ENCODE results near the gene AKAP11. TPM values are rescaled to one million over a fixed set of nuclear protein-coding genes. Genes with fewer than 3 reads are reported as not detected.

The AKAP11 gene
- total and polyA plus RNA-seq, 3 experiments from 2014 or later, result 3.2 to 37.9 (median 37.8) TPM

DNA sequence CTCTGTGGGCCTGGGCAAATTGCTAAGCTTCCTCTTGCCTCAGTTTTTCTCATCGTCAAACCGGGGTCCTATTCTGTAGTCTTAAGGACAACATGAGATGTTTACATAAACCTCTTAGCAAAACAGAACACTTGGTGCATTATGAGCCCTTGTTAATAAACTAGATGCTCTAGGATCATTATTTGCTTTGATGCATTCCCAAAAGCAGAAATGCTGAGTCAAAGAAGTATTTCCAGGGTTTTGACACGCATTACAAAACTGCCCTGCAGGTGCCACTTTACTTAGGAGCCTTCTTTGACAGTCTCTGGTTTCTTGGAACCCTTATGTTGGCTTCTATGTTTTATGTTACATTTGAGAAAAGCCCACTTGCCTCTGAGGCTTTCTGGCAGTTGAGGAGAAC, 12.1 kb downstream of the AKAP11 start:
- ChIA-PET POLR2A (no interaction called here), CTCF (no interaction called here)
- Histone ChIP-seq H3K27me3 (ENCODE audit: insufficient read depth, low read length, poor library complexity, severe bottlenecking) (no peaks in the 10 kb centered on the region), H3K4me3 (ENCODE audit: low read length) (no peak overlapping the region), H3K27ac (ENCODE audit: low read depth, low read length) (no peak overlapping the region), H3K4me1 (ENCODE audit: insufficient read depth, low read length) (peaks cover 22% of the 10 kb centered on the region), H3K9me3 (ENCODE audit: low read length) (no peaks in the 10 kb centered on the region), H3K36me3 (ENCODE audit: insufficient read depth, low read length) (peaks cover 17% of the 10 kb centered on the region)
- Mint-ChIP-seq H3K27me3 (no peaks in the 10 kb centered on the region), H3K27ac (peak overlapping the region in 2 of 8 donors; percentile 3 to 23), H3K9me3 (no peaks in the 10 kb centered on the region), H3K36me3 (peaks cover 12 to 34% (median 18%) of the 10 kb centered on the region in 3 donors), H3K4me1 (peaks cover 27 to 57% (median 49%) of the 10 kb centered on the region in 3 donors), H3K4me3 (no peak overlapping the region)
- no peak for DNase-seq

DNA sequence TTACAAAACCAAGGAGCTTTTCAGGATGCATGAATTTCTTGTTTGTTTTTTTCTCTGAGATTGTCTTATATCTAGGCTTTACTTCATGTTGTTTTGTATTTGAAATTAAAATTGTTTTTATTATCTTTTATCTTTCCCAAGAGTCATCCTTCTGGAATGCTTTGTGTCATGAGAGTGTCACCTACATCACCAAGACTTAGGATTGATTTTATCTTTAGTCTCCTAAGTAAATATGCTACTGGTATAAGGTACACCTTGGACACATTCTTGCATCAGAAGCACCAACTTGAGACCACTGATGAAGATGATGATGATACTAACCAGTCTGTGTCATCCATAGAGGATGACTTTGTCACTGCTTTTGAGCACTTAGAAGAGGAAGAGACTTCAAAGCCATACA, 26.4 kb downstream of the AKAP11 start:
- DNase-seq, result no peak
- H3K4me1 Mint-ChIP-seq, result peaks cover 9 to 22% (median 18%) of the 10 kb centered on the region in 3 donors
- H3K27ac Mint-ChIP-seq, result peak overlapping the region in 1 of 8 donors; percentile 25
- no peaks in the 10 kb centered on the region for H3K4me1 ChIP-seq (ENCODE audit: insufficient read depth, low read length)
- H3K9me3 ChIP-seq (ENCODE audit: low read length), result no peaks in the 10 kb centered on the region
- H3K36me3 Mint-ChIP-seq, result peaks cover 44 to 82% (median 57%) of the 10 kb centered on the region in 3 donors
- no peak overlapping the region for H3K27ac ChIP-seq (ENCODE audit: low read depth, low read length)
- H3K27me3 Mint-ChIP-seq, result no peaks in the 10 kb centered on the region
- POLR2A ChIA-PET, result interaction anchor here (0.7 kb wide), 1 partner anchor 21 kb away, joined by 4 read pairs; no protein-coding TSS in a partner anchor
- no peak overlapping the region for H3K4me3 Mint-ChIP-seq
- no peak overlapping the region for H3K4me3 ChIP-seq (ENCODE audit: low read length)
- no peaks in the 10 kb centered on the region for H3K9me3 Mint-ChIP-seq
- no peaks in the 10 kb centered on the region for H3K27me3 ChIP-seq (ENCODE audit: insufficient read depth, low read length, poor library complexity, severe bottlenecking)
- CTCF ChIA-PET, result no interaction called here
- H3K36me3 ChIP-seq (ENCODE audit: insufficient read depth, low read length), result peaks cover 27% of the 10 kb centered on the region

- peak overlapping the region in 2 of 8 donors; percentile 6 to 14 for H3K27ac Mint-ChIP-seq
- peaks cover 15% of the 10 kb centered on the region for H3K36me3 ChIP-seq (ENCODE audit: insufficient read depth, low read length)
- CTCF ChIA-PET, result no interaction called here
- H3K4me1 ChIP-seq (ENCODE audit: insufficient read depth, low read length), result no peaks in the 10 kb centered on the region
- DNase-seq, result no peak
- peaks cover 39 to 89% (median 50%) of the 10 kb centered on the region in 3 donors for H3K36me3 Mint-ChIP-seq
- POLR2A ChIA-PET, result no interaction called here
- H3K27me3 ChIP-seq (ENCODE audit: insufficient read depth, low read length, poor library complexity, severe bottlenecking), result no peaks in the 10 kb centered on the region
- H3K4me1 Mint-ChIP-seq, result peaks cover 17 to 41% (median 37%) of the 10 kb centered on the region in 3 donors
- no peaks in the 10 kb centered on the region for H3K27me3 Mint-ChIP-seq
- H3K9me3 Mint-ChIP-seq, result no peaks in the 10 kb centered on the region
- no peak overlapping the region for H3K27ac ChIP-seq (ENCODE audit: low read depth, low read length)
- H3K4me3 ChIP-seq (ENCODE audit: low read length), result no peak overlapping the region
- no peaks in the 10 kb centered on the region for H3K9me3 ChIP-seq (ENCODE audit: low read length)
- no peak overlapping the region for H3K4me3 Mint-ChIP-seq
These were observed 33.6 kb downstream of the AKAP11 start for GRCh38 chr13:42305503-42305902.

DNA sequence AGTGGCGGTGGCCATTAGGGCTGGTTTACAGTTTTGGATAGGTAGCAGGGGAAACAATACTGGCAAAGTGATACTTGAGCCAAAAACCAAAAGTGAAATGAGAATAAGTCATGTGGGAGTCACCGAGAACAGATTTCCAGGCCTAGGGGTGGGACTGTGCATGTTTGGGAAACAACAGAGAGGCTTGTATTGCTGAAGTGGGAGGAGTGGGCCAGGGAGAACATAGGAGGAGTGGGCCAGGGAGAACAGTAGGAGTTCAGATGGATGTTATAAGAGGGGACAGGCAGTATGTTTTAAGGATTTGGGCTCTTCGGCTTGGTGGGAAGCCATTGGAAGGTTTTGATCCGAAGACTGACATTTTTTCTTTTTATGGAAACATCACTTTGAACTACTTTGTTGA, 35.5 kb downstream of the AKAP11 start:
- Mint-ChIP-seq H3K27ac (peak overlapping the region in 3 of 8 donors; percentile 52 to 84 (median 59)), H3K36me3 (peaks cover 26 to 83% (median 39%) of the 10 kb centered on the region in 3 donors), H3K4me1 (peaks cover 25 to 46% (median 43%) of the 10 kb centered on the region in 3 donors), H3K27me3 (no peaks in the 10 kb centered on the region), H3K4me3 (no peak overlapping the region), H3K9me3 (no peaks in the 10 kb centered on the region)
- no peaks in the 10 kb centered on the region for H3K4me1 ChIP-seq (ENCODE audit: insufficient read depth, low read length)
- H3K4me3 ChIP-seq (ENCODE audit: low read length), result no peak overlapping the region
- ChIA-PET CTCF (no interaction called here), POLR2A (no interaction called here)
- H3K36me3 ChIP-seq (ENCODE audit: insufficient read depth, low read length), result peaks cover 8% of the 10 kb centered on the region
- no peak for DNase-seq
- H3K27ac ChIP-seq (ENCODE audit: low read depth, low read length), result no peak overlapping the region
- H3K9me3 ChIP-seq (ENCODE audit: low read length), result no peaks in the 10 kb centered on the region
- no peaks in the 10 kb centered on the region for H3K27me3 ChIP-seq (ENCODE audit: insufficient read depth, low read length, poor library complexity, severe bottlenecking)

DNA sequence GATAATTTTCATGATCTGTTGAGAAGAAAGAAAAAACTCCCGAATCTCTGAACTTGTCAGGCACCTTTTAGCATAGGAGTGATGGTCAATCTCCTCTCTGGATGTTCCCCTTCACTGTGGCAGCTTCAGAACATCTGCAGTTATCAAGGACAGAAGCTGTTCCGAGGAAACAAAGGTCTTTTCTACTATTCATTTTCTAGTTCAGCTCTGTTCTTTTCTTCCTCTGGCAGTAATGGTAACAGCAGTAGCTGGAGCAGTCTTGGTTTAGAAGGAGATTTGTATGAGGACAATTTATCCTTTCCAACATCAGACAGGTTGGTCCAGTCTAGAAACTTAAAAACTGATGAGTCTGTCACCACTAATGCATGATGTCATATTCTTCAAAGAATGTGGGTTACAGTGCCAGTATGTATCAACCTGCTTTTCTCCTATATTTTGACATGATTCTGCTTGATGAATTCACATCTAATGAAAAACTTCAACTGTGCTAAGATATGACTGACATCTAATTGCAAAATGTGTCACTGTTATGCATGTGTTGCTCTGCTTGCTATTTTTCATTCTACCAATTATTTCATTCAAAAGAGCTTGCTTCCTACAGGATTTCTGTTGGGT, 41.0 kb downstream of the AKAP11 start:
- Histone ChIP-seq H3K4me3 (ENCODE audit: low read length) (no peak overlapping the region), H3K4me1 (ENCODE audit: insufficient read depth, low read length) (no peaks in the 10 kb centered on the region), H3K27me3 (ENCODE audit: insufficient read depth, low read length, poor library complexity, severe bottlenecking) (no peaks in the 10 kb centered on the region), H3K9me3 (ENCODE audit: low read length) (no peaks in the 10 kb centered on the region), H3K36me3 (ENCODE audit: insufficient read depth, low read length) (peaks cover 13% of the 10 kb centered on the region), H3K27ac (ENCODE audit: low read depth, low read length) (no peak overlapping the region)
- H3K36me3 Mint-ChIP-seq, result peaks cover 21 to 75% (median 22%) of the 10 kb centered on the region in 3 donors
- no peak overlapping the region for H3K27ac Mint-ChIP-seq
- POLR2A ChIA-PET, result no interaction called here
- CTCF ChIA-PET, result no interaction called here
- H3K27me3 Mint-ChIP-seq, result no peaks in the 10 kb centered on the region
- DNase-seq, result no peak
- H3K4me3 Mint-ChIP-seq, result no peak overlapping the region
- no peaks in the 10 kb centered on the region for H3K9me3 Mint-ChIP-seq
- H3K4me1 Mint-ChIP-seq, result peaks cover 15 to 32% (median 21%) of the 10 kb centered on the region in 3 donors

GRCh38 chr13:42318570-42318969, 46.6 kb downstream of the AKAP11 start:
- peaks cover 0 to 1% of the 10 kb centered on the region in 2 donors for H3K27me3 Mint-ChIP-seq
- Histone ChIP-seq H3K9me3 (ENCODE audit: low read length) (no peaks in the 10 kb centered on the region), H3K27me3 (ENCODE audit: insufficient read depth, low read length, poor library complexity, severe bottlenecking) (no peaks in the 10 kb centered on the region), H3K4me3 (ENCODE audit: low read length) (no peak overlapping the region), H3K4me1 (ENCODE audit: insufficient read depth, low read length) (peaks cover 5% of the 10 kb centered on the region), H3K27ac (ENCODE audit: low read depth, low read length) (no peak overlapping the region), H3K36me3 (ENCODE audit: insufficient read depth, low read length) (peaks cover 4% of the 10 kb centered on the region)
- CTCF ChIA-PET, result interaction anchor here (0.8 kb wide), 1 partner anchor 78 kb away, joined by 3 read pairs; no protein-coding TSS in a partner anchor
- H3K4me1 Mint-ChIP-seq, result peaks cover 20 to 29% (median 21%) of the 10 kb centered on the region in 3 donors
- DNase-seq, result no peak
- H3K27ac Mint-ChIP-seq, result peak overlapping the region in 2 of 8 donors; percentile 24 to 74
- peaks cover 0 to 49% (median 13%) of the 10 kb centered on the region in 3 donors for H3K36me3 Mint-ChIP-seq
- no peak overlapping the region for H3K4me3 Mint-ChIP-seq
- H3K9me3 Mint-ChIP-seq, result no peaks in the 10 kb centered on the region
- POLR2A ChIA-PET, result interaction anchor here (0.9 kb wide), 1 partner anchor 21 kb away, joined by 4 read pairs; no protein-coding TSS in a partner anchor

DNA sequence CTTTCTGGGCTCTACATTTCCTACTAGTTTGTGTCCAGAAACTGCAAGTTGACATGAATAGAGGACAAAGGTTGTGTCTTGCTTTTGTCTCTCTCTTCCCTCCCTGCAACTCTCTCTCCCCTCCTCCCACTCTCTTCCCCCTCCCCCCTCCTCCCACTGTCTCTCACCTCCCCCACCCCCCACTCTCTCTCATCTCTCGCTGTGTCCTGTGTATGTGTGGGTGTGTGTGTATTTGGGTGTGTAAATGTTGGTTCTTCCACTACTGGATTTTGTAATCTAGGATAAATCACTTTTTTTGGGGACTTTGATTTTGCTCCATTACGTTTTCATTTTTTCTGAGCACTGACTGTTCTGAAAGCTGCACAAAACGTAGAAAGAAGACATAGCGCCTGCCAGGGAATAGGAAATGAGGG, 48.4 kb downstream of the AKAP11 start:
- no peak overlapping the region for H3K4me3 ChIP-seq (ENCODE audit: low read length)
- H3K36me3 Mint-ChIP-seq, result peaks cover 0 to 40% (median 6%) of the 10 kb centered on the region in 3 donors
- H3K27me3 Mint-ChIP-seq, result peaks cover 0 to 1% of the 10 kb centered on the region in 2 donors

DNA sequence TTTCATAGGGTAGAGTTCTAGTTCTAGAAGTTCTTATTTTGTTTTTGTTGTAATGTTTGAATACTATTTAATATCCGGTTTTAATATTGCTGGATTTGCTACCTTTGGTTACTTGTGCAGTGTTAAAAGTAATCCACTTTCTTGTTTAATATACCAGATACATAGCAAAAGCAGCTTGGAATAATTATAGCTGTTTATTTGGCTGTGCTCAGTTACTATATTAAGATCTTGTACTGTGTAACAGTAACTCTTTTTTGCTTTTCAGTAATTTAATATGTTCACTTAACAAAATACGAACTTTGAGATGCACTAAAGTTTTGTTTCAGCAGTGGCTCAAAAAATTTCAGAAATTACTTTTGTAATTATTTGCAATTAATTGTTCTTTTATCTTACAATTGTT, 50.9 kb downstream of the AKAP11 start:
- Mint-ChIP-seq H3K4me1 (peaks cover 19 to 27% (median 21%) of the 10 kb centered on the region in 3 donors), H3K9me3 (no peaks in the 10 kb centered on the region), H3K27ac (no peak overlapping the region), H3K4me3 (no peak overlapping the region), H3K27me3 (peaks cover 0 to 1% of the 10 kb centered on the region in 2 donors), H3K36me3 (peaks cover 0 to 22% (median 1%) of the 10 kb centered on the region in 3 donors)
- H3K9me3 ChIP-seq (ENCODE audit: low read length), result no peaks in the 10 kb centered on the region
- DNase-seq, result no peak
- H3K27ac ChIP-seq (ENCODE audit: low read depth, low read length), result no peak overlapping the region
- H3K4me1 ChIP-seq (ENCODE audit: insufficient read depth, low read length), result peaks cover 5% of the 10 kb centered on the region
- POLR2A ChIA-PET, result no interaction called here
- CTCF ChIA-PET, result no interaction called here
- no peak overlapping the region for H3K4me3 ChIP-seq (ENCODE audit: low read length)
- no peaks in the 10 kb centered on the region for H3K27me3 ChIP-seq (ENCODE audit: insufficient read depth, low read length, poor library complexity, severe bottlenecking)
- H3K36me3 ChIP-seq (ENCODE audit: insufficient read depth, low read length), result no peaks in the 10 kb centered on the region

More for the DNA sequence above, 48.4 kb downstream of the AKAP11 start:
- H3K27me3 ChIP-seq (ENCODE audit: insufficient read depth, low read length, poor library complexity, severe bottlenecking), result no peaks in the 10 kb centered on the region
- ChIA-PET POLR2A (no interaction called here), CTCF (no interaction called here)
- H3K27ac Mint-ChIP-seq, result peak overlapping the region in 3 of 8 donors; percentile 1 to 68 (median 11)
- H3K4me1 Mint-ChIP-seq, result peaks cover 20 to 29% (median 21%) of the 10 kb centered on the region in 3 donors
- H3K4me1 ChIP-seq (ENCODE audit: insufficient read depth, low read length), result peaks cover 5% of the 10 kb centered on the region
- no peak overlapping the region for H3K27ac ChIP-seq (ENCODE audit: low read depth, low read length)
- H3K9me3 ChIP-seq (ENCODE audit: low read length), result no peaks in the 10 kb centered on the region
- peak overlapping the region in 4 of 7 donors; percentile 18 to 59 (median 41) for H3K4me3 Mint-ChIP-seq
- no peaks in the 10 kb centered on the region for H3K9me3 Mint-ChIP-seq
- no peak for DNase-seq
- no peaks in the 10 kb centered on the region for H3K36me3 ChIP-seq (ENCODE audit: insufficient read depth, low read length)
